ENCODE measurements around the gene VPS35.

VPS35 gene

DNA sequence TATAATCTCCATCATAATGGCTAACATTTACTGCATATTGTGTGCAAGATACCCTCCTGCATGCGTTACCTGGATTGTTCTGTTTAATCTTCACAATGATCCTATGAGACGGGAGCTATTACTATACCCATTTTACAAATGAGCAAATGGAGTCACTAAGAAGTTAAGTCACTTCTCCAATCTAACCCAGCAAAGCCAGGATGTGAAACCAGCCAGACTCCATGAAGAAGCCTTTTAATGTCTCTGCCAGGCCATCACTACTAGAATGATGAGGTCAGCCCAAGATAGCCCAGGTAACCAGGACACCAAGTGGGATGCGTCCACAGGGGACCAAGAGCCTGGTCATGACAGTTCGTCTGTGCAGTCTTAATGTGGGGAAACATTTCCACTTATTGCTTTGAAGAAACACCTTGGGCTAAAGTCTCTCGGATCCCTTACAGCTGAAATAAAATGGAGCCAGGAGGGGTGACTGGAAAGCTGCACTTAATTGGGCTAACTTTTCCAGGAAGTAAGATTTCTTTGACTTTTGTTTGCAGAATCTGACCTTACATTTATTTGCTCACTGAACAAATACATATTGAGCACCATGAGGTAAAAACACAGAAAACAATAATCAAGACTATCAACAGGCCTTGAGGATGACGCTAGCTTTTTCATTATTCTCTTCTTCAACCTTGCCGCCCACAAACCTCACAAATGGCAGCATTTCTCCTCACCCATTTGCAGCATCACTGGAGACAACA lies 66.9 kb downstream of the VPS35 start:
- DNase-seq (ENCODE audit: low read depth, low spot score), result no peak
- CTCF ChIA-PET, result interaction anchor here (0.8 to 3.7 kb wide), 3 partner anchors 7 to 125 kb away, joined by 3 to 19 read pairs (median 4); no protein-coding TSS in a partner anchor
- POLR2A ChIA-PET, result no interaction called here
- TF ChIP-seq, protein P1, sequence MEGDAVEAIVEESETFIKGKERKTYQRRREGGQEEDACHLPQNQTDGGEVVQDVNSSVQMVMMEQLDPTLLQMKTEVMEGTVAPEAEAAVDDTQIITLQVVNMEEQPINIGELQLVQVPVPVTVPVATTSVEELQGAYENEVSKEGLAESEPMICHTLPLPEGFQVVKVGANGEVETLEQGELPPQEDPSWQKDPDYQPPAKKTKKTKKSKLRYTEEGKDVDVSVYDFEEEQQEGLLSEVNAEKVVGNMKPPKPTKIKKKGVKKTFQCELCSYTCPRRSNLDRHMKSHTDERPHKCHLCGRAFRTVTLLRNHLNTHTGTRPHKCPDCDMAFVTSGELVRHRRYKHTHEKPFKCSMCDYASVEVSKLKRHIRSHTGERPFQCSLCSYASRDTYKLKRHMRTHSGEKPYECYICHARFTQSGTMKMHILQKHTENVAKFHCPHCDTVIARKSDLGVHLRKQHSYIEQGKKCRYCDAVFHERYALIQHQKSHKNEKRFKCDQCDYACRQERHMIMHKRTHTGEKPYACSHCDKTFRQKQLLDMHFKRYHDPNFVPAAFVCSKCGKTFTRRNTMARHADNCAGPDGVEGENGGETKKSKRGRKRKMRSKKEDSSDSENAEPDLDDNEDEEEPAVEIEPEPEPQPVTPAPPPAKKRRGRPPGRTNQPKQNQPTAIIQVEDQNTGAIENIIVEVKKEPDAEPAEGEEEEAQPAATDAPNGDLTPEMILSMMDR (IDR thresholded peaks at IDR 0.05; ENCODE audit: insufficient read depth, low read length, missing control alignments), result no peak
- H3K4me3 ChIP-seq (ENCODE audit: low read depth, low read length), result no peak overlapping the region

DNA sequence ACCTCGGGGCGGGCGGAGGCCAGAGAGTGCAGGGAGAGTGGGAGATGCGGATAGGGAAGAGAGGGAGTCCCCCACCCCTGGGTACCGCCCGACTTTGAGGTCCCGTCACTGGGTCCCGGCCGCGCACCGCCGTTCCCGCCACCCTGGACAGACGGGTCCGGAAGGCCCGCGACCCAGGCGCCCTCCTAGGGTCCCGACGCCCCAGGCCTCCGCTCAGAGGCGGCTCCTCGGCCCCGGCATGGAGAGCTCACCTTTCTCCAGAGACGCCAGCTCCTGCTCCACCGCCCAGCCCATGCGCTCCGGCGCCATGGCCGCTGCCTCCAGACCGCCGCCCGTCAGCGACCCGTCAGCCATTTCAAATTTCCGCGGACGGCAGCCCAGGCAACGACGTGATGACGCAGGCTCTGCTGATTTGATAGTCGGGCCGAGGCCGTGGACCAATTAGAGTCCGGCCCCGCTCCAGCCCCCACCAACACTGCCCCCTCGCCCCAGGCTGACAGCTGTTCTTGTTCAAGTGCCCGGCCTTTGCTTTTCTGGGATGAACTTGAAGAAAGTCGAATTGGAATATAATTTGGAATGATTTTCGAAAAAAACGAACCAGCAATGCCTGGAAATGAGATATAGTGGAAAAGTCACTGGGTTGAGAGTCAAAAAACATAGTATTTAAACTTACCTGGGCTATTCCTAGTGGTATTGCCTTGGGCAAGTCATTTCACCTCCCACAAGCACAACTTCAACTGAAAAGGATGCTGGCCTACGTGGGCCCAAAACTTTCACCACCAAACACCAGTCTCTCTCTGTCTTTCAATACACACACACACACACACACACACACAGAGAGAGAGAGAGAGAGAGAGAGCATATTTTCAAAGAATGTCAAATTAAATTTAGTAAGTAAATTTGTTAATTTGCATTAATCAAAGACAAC lies 67.7 kb downstream of the VPS35 start, which contains the start of gene SHCBP1:
Gene SHCBP1, minus strand, starts transcription at position 374 of the 928 bp plus-strand sequence. Its CDS starts 20 bp downstream, at position 354.
- ChIA-PET CTCF (interaction anchor here (0.8 to 3.7 kb wide), 4 partner anchors 8 to 126 kb away, joined by 3 to 19 read pairs (median 4); no protein-coding TSS in a partner anchor), POLR2A (no interaction called here)
- peak within 1 kb of the TSS; percentile 79 for H3K4me3 ChIP-seq (ENCODE audit: low read depth, low read length)
- TF ChIP-seq, protein P1 (IDR thresholded peaks at IDR 0.05; ENCODE audit: insufficient read depth, low read length, missing control alignments), result no peak
- no peak for DNase-seq (ENCODE audit: low read depth, low spot score)

DNA sequence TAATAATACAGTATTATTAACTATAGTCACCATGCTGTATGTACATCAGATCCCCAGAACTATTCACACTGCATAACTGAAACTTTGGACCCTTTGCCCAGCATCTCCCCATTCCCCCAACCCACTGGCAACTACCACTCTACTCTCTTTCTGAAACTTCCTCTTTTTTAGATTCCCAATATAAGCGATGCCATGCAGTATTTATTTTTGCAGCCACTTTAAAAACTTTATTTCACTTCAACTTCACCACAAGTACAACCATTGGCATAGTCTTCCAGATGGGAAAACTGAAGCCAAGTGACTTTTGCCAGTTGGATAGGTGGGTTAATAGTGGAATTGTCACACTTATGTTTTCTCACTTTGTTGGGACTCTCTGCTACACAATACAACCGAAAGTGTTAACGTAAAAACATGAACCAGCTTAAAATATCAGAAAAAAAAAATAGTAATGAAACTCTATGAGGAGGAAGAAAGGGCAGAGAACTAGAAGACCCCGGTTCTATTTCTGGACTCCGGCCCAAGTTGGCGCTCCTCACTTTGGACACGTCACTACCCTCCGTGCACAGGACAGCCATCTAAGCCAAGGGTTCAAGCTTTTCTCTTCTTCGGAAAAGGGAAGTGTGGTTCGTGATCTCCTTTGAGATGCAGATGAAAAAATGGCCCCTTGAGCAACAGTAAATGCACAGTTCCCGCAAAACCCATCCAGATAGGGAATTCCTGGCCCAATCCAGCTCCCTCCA lies 68.5 kb downstream of the VPS35 start:
- DNase-seq (ENCODE audit: low read depth, low spot score), result no peak
- ChIA-PET POLR2A (no interaction called here), CTCF (interaction anchor here (1.4 to 3.7 kb wide), 2 partner anchors 9 to 12 kb away, joined by 3 to 19 read pairs; no protein-coding TSS in a partner anchor)
- TF ChIP-seq, protein P1 (IDR thresholded peaks at IDR 0.05; ENCODE audit: insufficient read depth, low read length, missing control alignments), result no peak
- peak overlapping the region; percentile 79 for H3K4me3 ChIP-seq (ENCODE audit: low read depth, low read length)

DNA sequence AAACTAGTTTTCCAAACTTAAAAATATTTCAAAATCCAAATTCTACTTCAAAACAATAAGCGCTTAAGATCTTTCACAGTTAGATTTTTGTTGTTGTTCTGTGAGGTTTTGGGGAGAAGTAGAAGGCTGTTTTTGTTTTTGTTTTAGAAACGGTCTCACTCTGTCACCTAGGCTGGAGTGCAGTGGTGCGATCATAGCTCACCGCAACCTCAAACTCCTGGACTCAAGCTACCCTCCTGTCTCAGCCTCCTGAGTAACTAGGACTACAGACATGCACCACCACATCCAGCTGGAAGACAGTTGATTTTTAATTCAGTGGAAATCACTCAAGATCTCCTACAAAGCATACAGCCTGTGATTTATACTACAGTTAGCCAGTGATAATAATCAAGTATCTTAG lies 70.5 kb downstream of the VPS35 start:
- H3K4me3 ChIP-seq (ENCODE audit: low read depth, low read length), result no peak overlapping the region
- CTCF ChIA-PET, result interaction anchor here (1.9 to 3.7 kb wide), 3 partner anchors 10 to 64 kb away, joined by 7 to 19 read pairs (median 15); no protein-coding TSS in a partner anchor
- TF ChIP-seq, protein P1 (IDR thresholded peaks at IDR 0.05; ENCODE audit: insufficient read depth, low read length, missing control alignments), result no peak
- DNase-seq (ENCODE audit: low read depth, low spot score), result no peak
- POLR2A ChIA-PET, result no interaction called here

DNA sequence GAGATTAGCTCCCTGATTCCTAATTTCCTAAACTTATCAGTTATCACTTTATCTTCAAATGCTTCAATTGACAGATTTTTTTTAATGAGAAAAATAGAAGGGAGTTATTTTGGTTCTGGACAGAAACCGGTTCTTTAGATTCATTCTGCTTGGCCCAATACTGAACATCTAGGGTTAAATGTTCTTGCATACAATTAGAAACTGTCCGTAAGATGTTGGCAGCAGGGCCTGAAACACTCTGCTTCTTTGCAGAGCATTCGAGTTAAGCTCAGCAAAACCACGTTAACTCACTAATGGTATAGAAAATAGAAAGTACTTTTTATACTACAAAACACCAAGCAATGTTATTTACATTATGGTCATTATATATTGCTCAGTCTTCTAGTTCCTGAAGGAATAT lies 75.0 kb downstream of the VPS35 start:
- no peak for DNase-seq (ENCODE audit: low read depth, low spot score)
- ChIA-PET CTCF (interaction anchor here (2.1 to 3.7 kb wide), 2 partner anchors 60 to 63 kb away, joined by 4 to 20 read pairs; no protein-coding TSS in a partner anchor), POLR2A (no interaction called here)
- H3K4me3 ChIP-seq (ENCODE audit: low read depth, low read length), result no peak overlapping the region
- TF ChIP-seq, protein P1 (IDR thresholded peaks at IDR 0.05; ENCODE audit: insufficient read depth, low read length, missing control alignments), result no peak

All from AG04449 (cell line).